Activated T-cell treated with anti-CD3 and anti-CD28 coated beads for 48 hours (primary cell): ENCODE data around the gene IQCB1.
A peak's percentile ranks its signal among the peaks of the same experiment; 100 is the strongest.
"Not testable (repeated sequence)": the region's sequence is repeated elsewhere in the genome, so short reads cannot be mapped to it uniquely, and the experiment has no call there.

Experiments
- DNase-seq: peaks from one replicate; pipeline ENCODE4 v3.0.0-alpha.2; 2020; ENCODE audit warnings: low read depth

IQCB1 gene

GRCh38 chr3:121834671-121835464, at the start of gene IQCB1, which contains the start of gene EAF2:
Gene IQCB1, minus strand, starts transcription at chr3:121835060. Its CDS starts 6,100 bp downstream, at chr3:121828960.
Gene EAF2, plus strand, starts transcription at chr3:121835209. Its CDS starts 77 bp downstream, at chr3:121835286.
- peak; percentile 95 for DNase-seq

GRCh38 chr3:121883507-121883906, 48.6 kb upstream of the IQCB1 start:
- no peak for DNase-seq

- DNase-seq, result no peak
Observed at GRCh38 chr3:121878411-121878810, 43.6 kb upstream of the IQCB1 start.

- DNase-seq, result no peak
Observed at GRCh38 chr3:121871430-121871829, 36.6 kb upstream of the IQCB1 start.

- DNase-seq, result no peak
Observed at GRCh38 chr3:121870717-121871116, 35.9 kb upstream of the IQCB1 start.

- DNase-seq, result no peak
Observed at GRCh38 chr3:121869736-121870135, 34.9 kb upstream of the IQCB1 start.

- DNase-seq, result no peak
Observed at GRCh38 chr3:121863801-121864200, 28.9 kb upstream of the IQCB1 start.

- DNase-seq, result not testable (repeated sequence)
Observed at GRCh38 chr3:121863247-121863646, 28.4 kb upstream of the IQCB1 start.

GRCh38 chr3:121857778-121858177, 22.9 kb upstream of the IQCB1 start:
- not testable (repeated sequence) for DNase-seq

GRCh38 chr3:121855555-121855954, 20.7 kb upstream of the IQCB1 start:
- no peak for DNase-seq

GRCh38 chr3:121852256-121852655, 17.4 kb upstream of the IQCB1 start:
- DNase-seq, result no peak

- no peak for DNase-seq
Observed at GRCh38 chr3:121844892-121845291, 10.0 kb upstream of the IQCB1 start.

- DNase-seq, result no peak
Observed at GRCh38 chr3:121839962-121840361, 5.1 kb upstream of the IQCB1 start.

GRCh38 chr3:121836481-121836880, 1.6 kb upstream of the IQCB1 start:
- DNase-seq, result no peak

GRCh38 chr3:121836064-121836463, 1.2 kb upstream of the IQCB1 start:
- DNase-seq, result no peak

GRCh38 chr3:121835465-121835801, 573 bp upstream of the IQCB1 start:
- no peak for DNase-seq

GRCh38 chr3:121834157-121834670, 646 bp downstream of the IQCB1 start:
- no peak for DNase-seq

GRCh38 chr3:121822973-121823372, 11.9 kb downstream of the IQCB1 start:
- no peak for DNase-seq

GRCh38 chr3:121821421-121822199, 13.2 kb downstream of the IQCB1 start:
- DNase-seq, result no peak

- DNase-seq, result no peak
Observed at GRCh38 chr3:121819236-121819635, 15.6 kb downstream of the IQCB1 start.

- no peak for DNase-seq
Observed at GRCh38 chr3:121818578-121818977, 16.3 kb downstream of the IQCB1 start.

- DNase-seq, result no peak
Observed at GRCh38 chr3:121817753-121818152, 17.1 kb downstream of the IQCB1 start.

GRCh38 chr3:121809249-121809648, 25.6 kb downstream of the IQCB1 start:
- no peak for DNase-seq
